Suprapubic skin (tissue), 4 donors: ENCODE measurements around the gene GRID2. TPM values are rescaled to one million over a fixed set of nuclear protein-coding genes. Genes with fewer than 3 reads are reported as not detected.

Experiments
- DNase-seq, 2 donors: peaks; one replicate each; pipeline ENCODE4 v3.0.0-alpha.2; 2019; ENCODE audit warnings: low spot score in 2 of 2
- H3K27ac ChIP-seq: fragments of 200-600 bp; sonication (generic); one replicate; pipeline ENCODE4 v1.5.1; 2019
- H3K27me3 ChIP-seq: fragments of 200-600 bp; sonication (generic); one replicate; pipeline ENCODE4 v1.5.1; 2019
- H3K36me3 ChIP-seq: fragments of 200-600 bp; sonication (generic); one replicate; pipeline ENCODE4 v1.5.1; 2019
- H3K4me1 ChIP-seq: fragments of 200-600 bp; sonication (generic); one replicate; pipeline ENCODE4 v1.5.1; 2019
- H3K4me3 ChIP-seq: fragments of 200-600 bp; sonication (generic); one replicate; pipeline ENCODE4 v1.5.1; 2019; ENCODE audit warnings: mild to moderate bottlenecking
- H3K9me3 ChIP-seq: fragments of 200-600 bp; sonication (generic); one replicate; pipeline ENCODE4 v1.5.1; 2019
- EP300 ChIP-seq: sonication (generic); formaldehyde crosslinking; IDR thresholded peaks from one replicate; pipeline ENCODE4 v1.6.1; 2017; ENCODE audit warnings: antibody characterized with exemption
- POLR2A ChIP-seq, 2 donors: fragments of 450-650 bp; IDR thresholded peaks; one replicate each; pipeline ENCODE4 v1.6.1; 2017; ENCODE audit warnings: antibody characterized with exemption in 2 of 2, mild to moderate bottlenecking in 2 of 2, moderate library complexity in 2 of 2
- POLR2AphosphoS5 ChIP-seq, 3 donors: sonication (generic); formaldehyde crosslinking; IDR thresholded peaks; one replicate each; pipeline ENCODE4 v1.6.1; 2017; ENCODE audit warnings: antibody characterized with exemption in 3 of 3
- WGBS: methylation state at CpG from one replicate; pipeline ENCODE4 v1.1.5; 2018; 5-methylcytosine and 5-hydroxymethylcytosine counted together
- total RNA-seq, 4 donors: library from RNA; depleted of rRNA; stranded (reverse); fragments of >200 nt; gene quantifications; one replicate each; pipeline ENCODE4 v1.1.0, GENCODE V29; 2016
- TF ChIP-seq, protein P1 (sequence below), 2 donors: fragments of 200-600 bp in 1 of 2; fragments of 450-650 bp in 1 of 2; sonication (generic) in 1 of 2; IDR thresholded peaks; one replicate each; pipeline ENCODE4 v1.5.1; 2016 to 2019; ENCODE audit warnings: antibody characterized with exemption in 2 of 2, mild to moderate bottlenecking in 1 of 2, moderate library complexity in 1 of 2

GRID2 gene
- total RNA-seq, 4 donors from 2014 or later: not detected

DNA sequence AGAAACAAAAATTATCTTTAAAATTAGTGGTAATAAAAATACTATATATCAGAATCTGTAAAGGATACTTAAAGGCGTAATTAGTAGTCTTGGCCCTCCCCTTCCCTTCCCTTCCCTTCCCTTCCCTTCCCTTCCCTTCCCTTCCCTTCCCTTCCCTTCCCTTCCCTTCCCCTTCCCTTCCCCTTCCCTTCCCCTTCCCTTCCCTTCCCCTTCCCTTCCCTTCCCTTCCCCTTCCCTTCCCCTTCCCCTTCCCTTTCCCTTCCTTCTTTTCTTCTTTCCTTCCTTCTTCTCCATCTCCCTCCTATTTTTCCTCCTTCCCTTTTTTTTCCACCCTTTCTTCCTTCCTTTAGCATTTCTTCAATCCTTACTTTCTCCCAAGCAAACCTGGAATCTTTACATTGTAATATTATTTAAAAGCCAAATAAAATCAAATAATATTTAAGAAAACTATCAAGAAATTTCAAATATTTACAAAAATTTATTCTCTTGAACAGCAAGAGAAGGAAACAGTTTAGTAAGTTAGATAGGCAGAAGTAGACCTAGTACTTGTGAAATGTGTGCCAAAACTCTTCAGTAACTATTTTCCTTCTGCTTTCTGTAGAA is 1145.0 kb downstream of the GRID2 start:
- no peak overlapping the region for H3K27ac ChIP-seq
- no peak for DNase-seq
- H3K4me3 ChIP-seq: no peak overlapping the region
- no peaks in the 10 kb centered on the region for H3K9me3 ChIP-seq
- H3K27me3 ChIP-seq: no peaks in the 10 kb centered on the region
- TF ChIP-seq, protein P1, sequence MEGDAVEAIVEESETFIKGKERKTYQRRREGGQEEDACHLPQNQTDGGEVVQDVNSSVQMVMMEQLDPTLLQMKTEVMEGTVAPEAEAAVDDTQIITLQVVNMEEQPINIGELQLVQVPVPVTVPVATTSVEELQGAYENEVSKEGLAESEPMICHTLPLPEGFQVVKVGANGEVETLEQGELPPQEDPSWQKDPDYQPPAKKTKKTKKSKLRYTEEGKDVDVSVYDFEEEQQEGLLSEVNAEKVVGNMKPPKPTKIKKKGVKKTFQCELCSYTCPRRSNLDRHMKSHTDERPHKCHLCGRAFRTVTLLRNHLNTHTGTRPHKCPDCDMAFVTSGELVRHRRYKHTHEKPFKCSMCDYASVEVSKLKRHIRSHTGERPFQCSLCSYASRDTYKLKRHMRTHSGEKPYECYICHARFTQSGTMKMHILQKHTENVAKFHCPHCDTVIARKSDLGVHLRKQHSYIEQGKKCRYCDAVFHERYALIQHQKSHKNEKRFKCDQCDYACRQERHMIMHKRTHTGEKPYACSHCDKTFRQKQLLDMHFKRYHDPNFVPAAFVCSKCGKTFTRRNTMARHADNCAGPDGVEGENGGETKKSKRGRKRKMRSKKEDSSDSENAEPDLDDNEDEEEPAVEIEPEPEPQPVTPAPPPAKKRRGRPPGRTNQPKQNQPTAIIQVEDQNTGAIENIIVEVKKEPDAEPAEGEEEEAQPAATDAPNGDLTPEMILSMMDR (IDR thresholded peaks at IDR 0.05): no peak
- TF ChIP-seq POLR2A (IDR thresholded peaks at IDR 0.05): no peak
- no peak for TF ChIP-seq POLR2AphosphoS5 (IDR thresholded peaks at IDR 0.05)
- TF ChIP-seq EP300: no peak
- 91% methylated on average over 1 of the region's 1 CpG for WGBS
- no peaks in the 10 kb centered on the region for H3K36me3 ChIP-seq
- no peaks in the 10 kb centered on the region for H3K4me1 ChIP-seq

DNA sequence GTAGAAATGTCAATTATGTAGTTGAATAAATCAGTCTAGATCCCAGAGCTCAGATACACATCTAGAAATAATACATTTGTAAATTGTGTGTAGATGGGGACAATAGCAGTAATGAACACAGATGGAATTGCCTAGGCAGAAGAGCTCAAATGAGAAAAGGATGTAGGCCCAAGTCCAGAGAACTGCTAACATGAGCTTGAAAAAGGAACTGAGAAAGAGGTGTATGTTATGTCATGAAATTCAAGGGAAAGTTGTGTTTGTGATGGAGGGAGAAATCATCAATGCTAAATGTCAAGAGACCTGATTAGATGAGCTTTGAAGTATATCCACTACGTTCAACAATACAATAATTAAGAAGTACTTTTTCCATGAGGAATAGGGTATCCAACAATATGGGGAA is 1148.2 kb downstream of the GRID2 start:
- no peaks in the 10 kb centered on the region for H3K36me3 ChIP-seq
- no peak overlapping the region for H3K27ac ChIP-seq
- no peak for DNase-seq
- whole genome bisulfite sequencing: 81% methylated on average over 1 of the region's 1 CpG
- H3K4me3 ChIP-seq: no peak overlapping the region
- H3K27me3 ChIP-seq: no peaks in the 10 kb centered on the region
- H3K9me3 ChIP-seq: no peaks in the 10 kb centered on the region
- no peaks in the 10 kb centered on the region for H3K4me1 ChIP-seq
- no peak for TF ChIP-seq POLR2A (IDR thresholded peaks at IDR 0.05)
- TF ChIP-seq POLR2AphosphoS5 (IDR thresholded peaks at IDR 0.05): no peak
- no peak for TF ChIP-seq EP300
- TF ChIP-seq, protein P1 (IDR thresholded peaks at IDR 0.05): no peak

DNA sequence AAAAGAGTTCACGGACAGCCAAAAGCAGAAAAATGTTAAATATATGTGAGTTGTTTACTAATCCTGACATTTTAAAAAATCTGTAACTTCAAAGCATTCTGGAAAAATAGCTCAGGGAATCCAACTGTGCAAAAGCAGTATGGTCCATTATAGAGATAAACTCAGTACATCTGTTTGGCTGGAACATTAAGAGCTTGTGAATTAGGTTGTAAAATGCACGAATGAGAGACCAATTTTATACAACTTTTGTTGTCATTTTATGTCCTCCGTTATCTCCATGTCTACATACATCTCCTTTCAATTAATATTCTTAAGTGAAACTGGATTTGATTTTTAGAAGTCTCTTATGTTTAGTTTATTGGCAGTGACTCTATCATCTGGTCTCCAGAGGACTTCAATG is 1157.8 kb downstream of the GRID2 start:
- Histone ChIP-seq H3K9me3 (no peaks in the 10 kb centered on the region), H3K27ac (no peak overlapping the region), H3K4me3 (no peak overlapping the region), H3K36me3 (no peaks in the 10 kb centered on the region), H3K27me3 (no peaks in the 10 kb centered on the region), H3K4me1 (no peaks in the 10 kb centered on the region)
- TF ChIP-seq POLR2A (IDR thresholded peaks at IDR 0.05) (no peak), POLR2AphosphoS5 (IDR thresholded peaks at IDR 0.05) (no peak), EP300 (no peak)
- TF ChIP-seq, protein P1 (IDR thresholded peaks at IDR 0.05): no peak
- WGBS: 66% methylated on average over 3 of the region's 3 CpGs
- DNase-seq: no peak

DNA sequence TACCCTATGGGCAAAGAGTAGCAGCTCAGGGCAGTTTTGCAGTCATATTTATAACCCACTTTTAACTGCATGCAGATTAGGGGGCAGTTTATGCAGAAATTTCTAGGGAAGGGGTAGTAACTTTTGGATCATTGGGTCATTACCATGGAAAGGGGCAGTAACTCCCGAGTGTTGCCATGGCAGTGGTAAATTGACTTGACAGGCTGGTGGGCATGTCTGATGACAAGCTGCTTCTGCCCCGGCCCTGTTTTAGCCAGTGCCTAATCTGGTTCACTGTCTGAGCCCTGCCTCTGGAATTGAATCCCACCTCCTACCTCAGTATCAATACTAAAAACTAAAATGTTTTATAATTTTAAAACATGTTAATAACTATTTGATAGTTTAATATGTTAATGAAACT is 1162.7 kb downstream of the GRID2 start:
- 84% methylated on average over 2 of the region's 2 CpGs for WGBS

DNA sequence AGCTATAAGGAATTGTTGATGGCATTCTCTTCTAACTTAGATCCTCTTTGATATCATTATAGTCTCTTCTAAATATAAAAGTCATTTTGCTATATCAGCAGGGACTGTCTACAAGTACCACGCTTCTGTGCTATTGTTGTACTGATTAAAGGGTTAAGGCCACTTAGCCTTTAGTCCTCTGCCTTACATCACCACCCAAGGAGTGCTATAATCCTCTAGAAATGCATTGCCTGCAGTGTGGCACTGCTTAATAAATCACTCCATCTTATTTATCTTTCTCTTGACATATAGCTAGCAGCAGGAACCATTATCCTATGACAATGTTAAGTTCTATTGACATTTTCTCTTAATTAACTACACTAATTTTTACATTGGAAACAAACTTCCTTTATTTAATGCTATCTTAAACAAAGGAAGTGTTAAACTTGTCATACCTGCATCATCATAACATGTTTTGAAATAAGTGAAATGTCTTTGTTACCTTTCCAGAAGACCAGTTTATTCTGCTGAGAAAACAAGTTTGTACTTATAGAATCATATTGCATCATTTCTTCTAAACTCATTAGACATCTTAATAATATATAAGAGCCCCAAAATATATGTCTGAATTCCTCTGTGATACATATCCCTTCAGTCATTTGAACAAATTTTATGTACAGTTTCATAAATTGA is 1163.9 kb downstream of the GRID2 start:
- DNase-seq: no peak
- Histone ChIP-seq H3K4me3 (no peak overlapping the region), H3K27me3 (no peaks in the 10 kb centered on the region), H3K9me3 (no peaks in the 10 kb centered on the region), H3K36me3 (no peaks in the 10 kb centered on the region), H3K4me1 (no peaks in the 10 kb centered on the region), H3K27ac (no peak overlapping the region)
- WGBS: 85% methylated on average over 1 of the region's 1 CpG
- TF ChIP-seq EP300: no peak

More for the DNA sequence above, 1162.7 kb downstream of the GRID2 start:
- no peak for DNase-seq
- H3K36me3 ChIP-seq: no peaks in the 10 kb centered on the region
- TF ChIP-seq POLR2A (IDR thresholded peaks at IDR 0.05): no peak
- TF ChIP-seq, protein P1 (IDR thresholded peaks at IDR 0.05): no peak
- no peak for TF ChIP-seq EP300
- no peak for TF ChIP-seq POLR2AphosphoS5 (IDR thresholded peaks at IDR 0.05)
- no peak overlapping the region for H3K4me3 ChIP-seq
- no peaks in the 10 kb centered on the region for H3K4me1 ChIP-seq
- H3K27me3 ChIP-seq: no peaks in the 10 kb centered on the region
- H3K27ac ChIP-seq: no peak overlapping the region
- no peaks in the 10 kb centered on the region for H3K9me3 ChIP-seq
